Activated naive CD8-positive, alpha-beta T cell treated with anti-CD3 and anti-CD28 coated beads for 36 hours (primary cell): ENCODE data around the gene MTMR10. TPM values are rescaled to one million over a fixed set of nuclear protein-coding genes. Genes with fewer than 3 reads are reported as not detected.

Source experiments
- DNase-seq: peaks from one replicate; pipeline ENCODE4 v3.0.0; 2021
- H3K27ac Mint-ChIP-seq: one replicate; pipeline ENCODE4 v1.8.0; 2022; ENCODE audit warnings: mild to moderate bottlenecking, moderate library complexity, mixed read lengths
- H3K27me3 Mint-ChIP-seq: one replicate; pipeline ENCODE4 v1.8.0; 2022; ENCODE audit warnings: mild to moderate bottlenecking, mixed read lengths
- H3K36me3 Mint-ChIP-seq: one replicate; pipeline ENCODE4 v1.8.0; 2021; ENCODE audit warnings: mild to moderate bottlenecking, mixed read lengths
- H3K4me1 Mint-ChIP-seq: one replicate; pipeline ENCODE4 v1.8.0; 2021; ENCODE audit warnings: mixed read lengths
- H3K4me3 Mint-ChIP-seq: one replicate; pipeline ENCODE4 v1.8.0; 2022; ENCODE audit warnings: mild to moderate bottlenecking, moderate library complexity, mixed read lengths
- H3K9me3 Mint-ChIP-seq: one replicate; pipeline ENCODE4 v1.8.0; 2022; ENCODE audit warnings: mixed read lengths
- total RNA-seq, 2 experiments: library from RNA; stranded (reverse); gene quantifications; one replicate each; pipeline ENCODE4 v1.2.3, GENCODE V29; 2021

Gene MTMR10
- total RNA-seq, 2 experiments from 2014 or later = 13.6 to 15.6 TPM

DNA sequence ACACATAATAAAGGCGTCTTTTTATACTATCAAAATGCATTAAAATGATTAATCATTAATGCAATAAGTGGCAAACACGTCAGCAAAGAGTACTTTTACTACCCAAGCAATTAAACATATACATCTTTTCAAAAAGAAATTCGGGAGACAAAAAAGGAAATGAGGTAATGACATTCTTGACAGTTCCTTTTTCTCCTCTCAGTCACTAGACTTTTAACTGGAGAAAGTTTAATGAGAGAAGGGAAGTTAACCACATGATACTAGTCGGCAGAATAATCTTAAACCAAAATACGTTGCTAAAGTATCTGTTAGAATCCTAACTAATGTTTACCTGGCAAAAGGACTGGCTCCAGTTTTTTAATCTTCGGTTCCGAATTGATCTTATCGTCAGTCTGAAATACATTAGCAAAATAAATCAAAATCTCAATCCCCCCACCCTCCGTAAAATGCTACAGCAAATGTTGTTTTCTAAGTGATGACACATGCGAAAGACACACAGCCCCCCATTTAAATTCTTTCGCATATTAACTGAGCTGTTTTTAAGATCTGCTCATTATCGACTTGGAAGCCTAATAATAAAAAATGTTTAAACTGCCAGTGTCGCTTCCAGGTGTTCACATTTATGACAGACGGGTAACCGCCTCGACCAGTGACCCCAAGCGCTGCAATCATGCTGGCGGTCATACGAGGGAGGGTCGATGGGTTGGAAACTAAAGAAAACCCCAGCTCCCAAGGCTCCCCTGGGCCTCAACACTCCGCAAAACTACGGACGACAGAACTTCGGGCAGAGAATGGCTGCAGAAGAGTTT lies 778 bp downstream of the MTMR10 start:
- Mint-ChIP-seq H3K36me3 (peaks cover 7% of the 10 kb centered on the region), H3K9me3 (no peaks in the 10 kb centered on the region), H3K27ac (peak overlapping the region; percentile 86), H3K4me1 (peaks cover 20% of the 10 kb centered on the region), H3K4me3 (peak overlapping the region; percentile 93), H3K27me3 (no peaks in the 10 kb centered on the region)
- no peak for DNase-seq

DNA sequence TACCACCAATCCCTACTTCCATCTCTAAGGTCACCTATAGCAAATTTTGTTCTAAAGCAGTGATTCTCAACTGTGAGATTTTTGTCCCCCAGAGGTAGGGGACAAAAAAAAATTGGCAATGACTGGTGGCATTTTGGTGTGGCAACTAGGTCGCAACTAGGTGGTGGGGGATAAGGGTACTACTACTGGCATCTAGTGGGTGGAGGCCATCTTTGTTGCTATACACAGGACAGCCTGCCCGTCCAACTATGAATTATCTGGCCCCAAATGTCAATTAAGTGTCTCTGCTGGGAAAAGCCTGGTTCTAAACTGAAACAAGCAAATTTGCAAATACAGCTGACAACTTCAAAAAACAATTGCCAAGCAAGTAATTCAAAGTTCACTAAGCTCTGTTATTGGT lies 1.4 kb downstream of the MTMR10 start:
- Mint-ChIP-seq H3K27me3 (no peaks in the 10 kb centered on the region), H3K27ac (no peak overlapping the region), H3K4me1 (peaks cover 24% of the 10 kb centered on the region), H3K36me3 (peaks cover 7% of the 10 kb centered on the region), H3K4me3 (peak overlapping the region; percentile 93), H3K9me3 (no peaks in the 10 kb centered on the region)
- DNase-seq = no peak

DNA sequence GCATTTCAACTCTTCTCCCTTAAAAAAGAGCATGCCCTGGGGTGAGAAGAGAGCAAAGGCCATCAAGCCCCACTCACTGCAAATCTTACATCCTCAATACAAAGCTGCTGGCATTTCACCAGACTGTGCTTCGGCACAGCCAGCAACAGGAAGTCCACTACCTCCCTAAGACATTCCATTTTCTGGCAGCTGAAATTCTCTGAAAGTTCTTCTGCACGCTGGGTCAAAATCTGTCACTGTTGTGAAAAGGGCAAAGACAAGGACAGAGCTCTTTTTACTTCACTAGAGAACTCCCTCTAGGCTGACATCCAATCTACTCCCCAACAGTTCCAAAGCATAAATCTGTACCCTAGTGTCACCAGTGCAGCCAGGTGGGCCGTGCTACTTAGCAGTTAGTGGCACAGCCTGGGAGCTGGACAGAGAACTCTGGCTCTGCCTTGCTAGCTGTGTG lies 6.3 kb downstream of the MTMR10 start:
- Mint-ChIP-seq H3K4me3 (no peak overlapping the region), H3K27ac (peak overlapping the region; percentile 1), H3K9me3 (no peaks in the 10 kb centered on the region), H3K27me3 (no peaks in the 10 kb centered on the region), H3K4me1 (peaks cover 43% of the 10 kb centered on the region), H3K36me3 (peaks cover 23% of the 10 kb centered on the region)
- DNase-seq = no peak

DNA sequence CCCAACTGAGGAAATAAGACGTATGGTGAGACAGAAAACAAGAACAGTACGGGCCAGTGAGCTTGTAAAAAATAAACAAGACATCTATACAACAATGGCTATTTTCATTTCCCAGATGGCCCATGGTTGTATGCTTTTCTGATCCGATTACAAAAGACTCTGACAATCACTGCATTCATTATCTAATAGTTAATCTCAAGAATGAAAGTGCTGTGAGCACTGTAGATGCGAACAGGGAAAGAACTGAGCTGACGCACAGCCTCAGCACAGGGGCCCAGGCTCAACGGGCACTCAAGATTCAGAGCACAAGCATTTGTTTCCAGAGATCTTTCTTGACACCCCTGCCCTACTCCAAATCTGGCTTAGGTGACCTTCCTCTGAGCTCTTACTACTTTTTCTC lies 6.9 kb downstream of the MTMR10 start:
- Mint-ChIP-seq H3K4me3 (no peak overlapping the region), H3K36me3 (peaks cover 25% of the 10 kb centered on the region), H3K27ac (peak overlapping the region; percentile 1), H3K9me3 (no peaks in the 10 kb centered on the region), H3K27me3 (no peaks in the 10 kb centered on the region), H3K4me1 (peaks cover 45% of the 10 kb centered on the region)
- DNase-seq = no peak

DNA sequence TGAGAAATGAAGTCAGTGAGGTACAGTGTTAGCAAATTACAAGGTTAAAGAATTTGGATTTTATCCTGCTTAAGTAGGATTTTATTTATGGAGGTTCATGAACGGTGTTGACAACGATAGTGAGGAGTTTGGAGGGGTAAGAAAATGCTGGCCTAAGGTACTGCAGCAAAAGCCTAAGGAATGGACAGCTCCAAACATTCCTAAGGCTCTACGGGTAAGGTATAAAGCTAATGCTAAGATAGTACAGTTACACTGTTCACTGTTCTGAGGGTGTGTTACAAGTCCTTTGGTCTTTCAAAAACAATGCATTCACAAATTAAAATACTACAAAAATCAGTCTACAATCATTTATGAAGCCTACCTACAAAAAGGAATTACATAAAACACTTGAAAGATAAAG lies 7.3 kb downstream of the MTMR10 start:
- no peaks in the 10 kb centered on the region for H3K9me3 Mint-ChIP-seq
- DNase-seq = no peak
- no peak overlapping the region for H3K4me3 Mint-ChIP-seq
- H3K36me3 Mint-ChIP-seq = peaks cover 30% of the 10 kb centered on the region
- no peaks in the 10 kb centered on the region for H3K27me3 Mint-ChIP-seq
- peaks cover 47% of the 10 kb centered on the region for H3K4me1 Mint-ChIP-seq
- no peak overlapping the region for H3K27ac Mint-ChIP-seq

DNA sequence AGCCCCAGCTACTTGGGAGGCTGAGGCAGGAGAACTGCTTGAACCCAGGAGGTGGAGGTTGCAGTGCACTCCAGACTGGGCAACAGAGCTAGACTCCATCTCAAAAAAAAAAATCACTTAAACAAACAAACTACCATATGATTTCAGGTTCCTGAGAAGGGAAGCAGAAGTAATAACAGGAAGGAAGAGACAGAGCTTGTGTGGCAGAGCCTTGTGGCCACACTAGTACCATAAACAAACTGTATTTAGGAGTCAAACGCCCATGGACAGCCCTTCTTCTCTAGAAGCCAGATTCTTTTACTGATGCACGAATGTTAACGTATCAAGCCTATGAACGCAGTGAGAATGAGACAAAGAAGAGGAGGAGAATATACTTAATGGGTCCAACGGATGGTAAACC lies 12.0 kb downstream of the MTMR10 start:
- no peaks in the 10 kb centered on the region for H3K27me3 Mint-ChIP-seq
- no peak overlapping the region for H3K4me3 Mint-ChIP-seq
- no peaks in the 10 kb centered on the region for H3K9me3 Mint-ChIP-seq
- no peak overlapping the region for H3K27ac Mint-ChIP-seq
- peaks cover 36% of the 10 kb centered on the region for H3K4me1 Mint-ChIP-seq
- DNase-seq = no peak
- peaks cover 27% of the 10 kb centered on the region for H3K36me3 Mint-ChIP-seq

DNA sequence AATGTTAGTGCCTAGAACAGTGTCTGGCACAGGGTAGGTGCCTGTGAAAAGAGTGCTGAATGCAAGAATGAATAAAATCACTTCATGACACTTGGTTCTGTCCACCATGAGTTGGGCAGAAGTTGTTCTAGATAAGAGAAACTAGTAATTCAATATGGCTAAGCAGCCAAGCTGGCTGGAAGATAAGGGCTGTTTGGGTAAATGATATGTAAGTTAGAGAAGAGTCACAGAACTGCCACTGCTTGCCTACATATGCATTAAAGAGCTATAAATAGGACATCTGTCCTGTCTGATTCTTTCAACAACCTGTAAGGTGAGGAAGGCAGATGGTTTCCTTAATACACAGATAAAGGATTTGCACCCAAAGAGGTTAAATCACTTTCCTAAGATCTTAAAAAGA lies 13.1 kb downstream of the MTMR10 start:
- no peak overlapping the region for H3K27ac Mint-ChIP-seq
- peaks cover 27% of the 10 kb centered on the region for H3K36me3 Mint-ChIP-seq
- H3K9me3 Mint-ChIP-seq = no peaks in the 10 kb centered on the region
- no peak for DNase-seq
- H3K4me3 Mint-ChIP-seq = no peak overlapping the region
- no peaks in the 10 kb centered on the region for H3K27me3 Mint-ChIP-seq
- peaks cover 30% of the 10 kb centered on the region for H3K4me1 Mint-ChIP-seq

DNA sequence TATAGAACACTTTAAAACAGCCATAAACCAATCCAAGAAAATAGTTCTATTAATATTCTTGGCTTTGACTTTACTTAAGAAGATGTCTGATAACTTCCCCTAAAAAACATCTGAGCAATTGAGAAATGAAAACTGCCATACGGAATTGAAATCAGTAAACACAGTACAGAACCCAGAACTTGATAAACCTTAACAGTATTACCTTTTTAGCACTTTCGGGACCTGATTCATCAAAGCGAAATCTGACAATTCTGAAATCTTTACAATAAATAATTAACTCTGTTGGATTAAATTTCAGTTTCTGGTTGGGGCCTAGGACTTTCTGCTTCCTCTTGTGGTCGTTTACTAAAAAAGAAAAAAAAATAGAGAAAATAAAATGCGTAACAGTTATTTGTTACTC lies 17.3 kb downstream of the MTMR10 start:
- no peaks in the 10 kb centered on the region for H3K9me3 Mint-ChIP-seq
- H3K36me3 Mint-ChIP-seq = peaks cover 8% of the 10 kb centered on the region
- no peaks in the 10 kb centered on the region for H3K27me3 Mint-ChIP-seq
- H3K27ac Mint-ChIP-seq = no peak overlapping the region
- DNase-seq = no peak
- peaks cover 16% of the 10 kb centered on the region for H3K4me1 Mint-ChIP-seq
- H3K4me3 Mint-ChIP-seq = no peak overlapping the region

DNA sequence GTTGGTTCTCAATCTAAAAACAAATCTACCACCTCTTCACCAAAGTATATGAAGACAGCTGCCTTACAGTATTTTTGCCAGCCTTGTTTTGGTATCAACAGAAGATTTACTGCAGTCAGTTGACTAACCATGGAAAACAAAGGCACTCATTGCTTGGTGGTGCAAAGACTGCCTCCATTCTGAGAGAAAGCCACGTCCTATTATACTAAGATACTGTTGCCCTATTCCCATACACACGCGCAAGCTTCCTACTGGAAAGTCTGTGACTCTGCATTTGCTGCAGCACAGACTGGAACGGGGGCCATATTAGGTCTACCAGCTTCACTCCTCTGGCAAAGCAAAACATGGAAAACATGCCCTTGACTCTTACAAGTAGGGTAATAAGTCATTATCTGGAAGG lies 18.0 kb downstream of the MTMR10 start:
- no peak for DNase-seq
- H3K27ac Mint-ChIP-seq = no peak overlapping the region
- peaks cover 5% of the 10 kb centered on the region for H3K36me3 Mint-ChIP-seq
- H3K4me3 Mint-ChIP-seq = no peak overlapping the region
- no peaks in the 10 kb centered on the region for H3K27me3 Mint-ChIP-seq
- no peaks in the 10 kb centered on the region for H3K9me3 Mint-ChIP-seq
- peaks cover 16% of the 10 kb centered on the region for H3K4me1 Mint-ChIP-seq

DNA sequence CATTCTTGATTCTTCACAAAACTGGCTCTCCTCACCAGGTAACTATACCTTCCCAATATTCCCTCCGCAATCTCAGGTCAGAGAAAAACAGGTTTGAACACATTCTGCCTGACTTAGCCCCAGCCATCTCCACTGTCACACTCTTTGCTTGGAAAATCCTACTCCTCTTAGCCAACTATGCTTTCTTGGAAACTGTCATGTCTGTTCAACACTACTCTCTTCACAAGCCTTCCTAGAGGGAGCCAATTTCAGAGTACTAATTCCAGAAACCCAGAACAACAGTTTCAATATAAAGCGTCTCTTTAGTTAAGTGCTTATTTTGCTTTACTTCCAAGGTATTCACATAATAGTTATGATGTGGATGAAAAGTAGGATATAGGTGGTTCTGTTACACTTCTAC lies 21.7 kb downstream of the MTMR10 start:
- no peak for DNase-seq
- Mint-ChIP-seq H3K9me3 (no peaks in the 10 kb centered on the region), H3K4me3 (no peak overlapping the region), H3K36me3 (peaks cover 5% of the 10 kb centered on the region), H3K4me1 (peaks cover 20% of the 10 kb centered on the region), H3K27ac (no peak overlapping the region), H3K27me3 (no peaks in the 10 kb centered on the region)

DNA sequence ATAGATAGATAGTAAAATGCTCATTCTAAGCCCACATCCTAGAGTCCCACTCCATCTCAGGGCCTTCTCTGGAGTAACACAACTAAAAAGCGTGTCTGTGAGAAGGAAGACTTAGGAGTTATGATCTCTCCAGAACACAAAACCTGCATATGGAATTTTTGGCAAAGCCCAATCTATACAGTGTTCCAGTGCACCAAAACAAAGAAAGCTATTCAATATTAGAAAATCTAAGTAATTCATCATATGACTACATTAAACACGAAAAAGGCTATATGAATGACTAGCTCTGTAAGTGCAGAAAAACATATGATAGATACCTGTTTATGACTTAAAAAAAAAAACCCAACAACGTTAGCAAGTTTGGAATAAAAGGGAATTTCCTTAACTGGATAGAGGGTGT lies 27.7 kb downstream of the MTMR10 start:
- peaks cover 30% of the 10 kb centered on the region for H3K4me1 Mint-ChIP-seq
- no peak overlapping the region for H3K27ac Mint-ChIP-seq
- H3K9me3 Mint-ChIP-seq = no peaks in the 10 kb centered on the region
- DNase-seq = no peak
- peaks cover 6% of the 10 kb centered on the region for H3K36me3 Mint-ChIP-seq
- no peaks in the 10 kb centered on the region for H3K27me3 Mint-ChIP-seq
- no peak overlapping the region for H3K4me3 Mint-ChIP-seq

DNA sequence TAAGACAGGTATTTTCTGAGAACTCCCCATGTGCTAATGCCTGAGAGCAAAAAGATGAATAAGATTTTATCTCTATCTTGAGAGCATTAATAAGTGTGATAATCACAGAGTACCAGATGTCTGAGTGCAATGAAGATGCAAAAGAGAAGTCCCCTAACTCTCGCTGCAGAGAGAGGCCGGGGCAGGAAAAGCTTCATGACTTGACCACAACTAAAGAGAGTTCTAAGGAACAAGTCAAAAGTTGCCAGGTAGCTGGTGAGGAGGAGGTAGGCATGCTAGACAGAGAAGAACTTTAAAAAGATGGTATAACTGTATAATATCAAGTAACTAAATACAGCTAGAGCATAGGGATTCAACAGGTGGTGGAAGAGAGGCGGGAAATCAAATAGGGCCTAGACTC lies 28.8 kb downstream of the MTMR10 start:
- Mint-ChIP-seq H3K36me3 (peaks cover 8% of the 10 kb centered on the region), H3K4me3 (no peak overlapping the region), H3K9me3 (no peaks in the 10 kb centered on the region), H3K27ac (no peak overlapping the region), H3K4me1 (peaks cover 27% of the 10 kb centered on the region), H3K27me3 (no peaks in the 10 kb centered on the region)
- no peak for DNase-seq

DNA sequence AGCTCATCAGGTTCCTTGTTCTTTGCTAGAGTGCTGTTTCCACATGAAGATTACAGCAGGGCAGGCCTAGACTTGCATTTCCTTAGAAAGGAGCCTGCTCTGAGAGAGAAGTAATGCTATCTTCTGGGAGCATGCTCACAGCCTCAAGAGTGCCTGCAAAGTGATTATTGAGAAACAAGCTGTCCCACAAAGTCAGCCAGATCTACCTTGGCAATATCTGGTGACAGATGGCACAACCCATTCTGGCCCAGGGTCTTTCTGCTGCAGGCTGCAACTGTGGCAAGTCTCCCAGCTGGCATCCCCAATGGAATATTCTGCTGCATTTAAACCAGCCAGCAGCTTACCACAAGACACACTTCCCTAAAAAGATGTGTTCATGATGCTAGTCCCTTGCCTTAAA lies 29.3 kb downstream of the MTMR10 start:
- no peak overlapping the region for H3K27ac Mint-ChIP-seq
- DNase-seq = no peak
- H3K36me3 Mint-ChIP-seq = peaks cover 8% of the 10 kb centered on the region
- H3K27me3 Mint-ChIP-seq = no peaks in the 10 kb centered on the region
- no peak overlapping the region for H3K4me3 Mint-ChIP-seq
- H3K4me1 Mint-ChIP-seq = peaks cover 22% of the 10 kb centered on the region
- no peaks in the 10 kb centered on the region for H3K9me3 Mint-ChIP-seq

DNA sequence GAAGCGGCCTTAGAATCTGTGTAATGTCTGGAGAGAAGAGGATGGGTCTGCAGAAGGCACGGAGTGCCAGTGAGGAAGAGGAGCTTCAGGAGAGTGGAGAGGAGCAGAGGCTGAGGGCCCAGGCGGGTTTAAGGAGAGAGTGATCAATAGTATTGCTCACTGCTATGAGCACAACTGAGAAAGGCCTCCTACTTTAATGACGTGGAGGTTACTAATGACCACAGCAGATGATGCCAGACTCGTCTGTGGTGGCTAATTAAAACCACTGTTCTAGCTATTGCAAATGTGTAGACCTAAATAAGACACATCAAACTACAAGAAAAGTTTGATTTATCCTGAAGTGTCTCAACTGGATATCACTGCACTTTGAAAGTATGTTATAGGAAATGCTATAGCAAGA lies 33.2 kb downstream of the MTMR10 start:
- H3K27ac Mint-ChIP-seq = no peak overlapping the region

DNA sequence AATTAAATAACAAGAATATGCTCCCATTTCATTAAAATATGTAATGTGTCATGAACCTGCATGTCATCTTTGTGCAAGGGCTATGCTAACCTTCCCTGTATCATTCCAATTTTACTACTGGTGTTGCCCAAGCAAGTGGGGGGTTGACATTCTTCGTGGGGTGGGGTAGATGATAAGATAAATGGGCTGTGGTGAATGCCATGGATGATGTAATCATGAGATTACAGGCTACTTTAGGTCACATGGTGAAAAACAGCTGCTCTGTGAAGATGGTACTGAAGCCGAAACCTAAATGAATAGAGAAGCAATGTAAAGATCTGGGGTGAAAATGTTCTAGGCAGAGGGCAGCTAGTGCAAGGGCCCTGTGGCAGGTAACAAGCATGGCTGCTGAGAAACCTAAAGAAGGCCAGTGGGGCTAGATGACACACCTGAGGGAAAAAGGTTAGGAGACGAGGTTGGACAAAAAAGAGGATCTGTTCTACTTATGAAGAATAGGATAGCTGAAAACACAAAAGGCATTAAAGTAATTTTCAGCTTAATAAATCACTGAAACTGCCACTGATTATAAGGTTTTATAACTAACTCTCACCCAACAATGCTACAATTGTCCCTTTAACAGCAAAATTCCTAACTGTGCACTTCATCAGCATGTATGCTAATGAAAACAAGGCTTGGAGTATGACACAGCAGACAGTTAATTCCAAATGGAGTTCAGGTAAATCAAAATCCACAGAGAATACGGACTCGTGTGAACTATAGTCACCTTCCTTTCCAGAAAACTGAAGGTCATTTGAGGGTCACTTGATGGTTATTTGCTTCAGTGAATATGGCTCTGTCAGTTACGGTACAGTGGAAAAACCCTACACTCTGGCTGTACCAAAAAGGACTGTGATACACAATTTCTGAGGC lies 35.0 kb downstream of the MTMR10 start:
- Mint-ChIP-seq H3K27me3 (no peaks in the 10 kb centered on the region), H3K27ac (peak overlapping the region; percentile 62), H3K4me1 (peaks cover 5% of the 10 kb centered on the region), H3K9me3 (no peaks in the 10 kb centered on the region), H3K4me3 (no peak overlapping the region), H3K36me3 (peaks cover 28% of the 10 kb centered on the region)
- no peak for DNase-seq

More for the DNA sequence above, 33.2 kb downstream of the MTMR10 start:
- Mint-ChIP-seq H3K36me3 (peaks cover 17% of the 10 kb centered on the region), H3K27me3 (no peaks in the 10 kb centered on the region), H3K4me3 (no peak overlapping the region), H3K9me3 (no peaks in the 10 kb centered on the region), H3K4me1 (peaks cover 12% of the 10 kb centered on the region)
- no peak for DNase-seq
